Gastroesophageal sphincter (tissue), 3 donors: ENCODE results near the gene YPEL3.

ENCODE experiments used
- CTCF ChIP-seq, 4 experiments: fragments of 200-600 bp in 2 of 4; fragments of 450-650 bp in 2 of 4; sonication (generic) in 1 of 4; IDR thresholded peaks; one replicate each; pipeline ENCODE4 v1.5.1; 2017 to 2019; ENCODE audit warnings: antibody characterized with exemption in 4 of 4, mild to moderate bottlenecking in 2 of 4, moderate library complexity in 2 of 4
- POLR2AphosphoS5 ChIP-seq: sonication (generic); formaldehyde crosslinking; IDR thresholded peaks from one replicate; pipeline ENCODE4 v1.6.1; 2017; ENCODE audit warnings: antibody characterized with exemption

- TF ChIP-seq CTCF (IDR thresholded peaks at IDR 0.05) (no peak), POLR2AphosphoS5 (no peak)
Observed at GRCh38 chr16:30068333-30068732, 27.7 kb downstream of the YPEL3 start.
